ENCODE measurements around the gene PRDM11. TPM values are rescaled to one million over a fixed set of nuclear protein-coding genes. Genes with fewer than 3 reads are reported as not detected.
"Not testable (repeated sequence)": the region's sequence is repeated elsewhere in the genome, so short reads cannot be mapped to it uniquely, and the experiment has no call there.

PRDM11 gene
- total and polyA plus RNA-seq, 3 experiments from 2014 or later = 3.1 to 7.7 (median 5.6) TPM

GRCh38 chr11:45243967-45244366 lies 97.5 kb downstream of the PRDM11 start:
- Histone ChIP-seq H3K27me3 (ENCODE audit: insufficient read depth, low read length, poor library complexity, severe bottlenecking) (no peaks in the 10 kb centered on the region), H3K9me3 (ENCODE audit: low read length) (no peaks in the 10 kb centered on the region), H3K27ac (ENCODE audit: low read depth, low read length) (no peak overlapping the region), H3K4me3 (ENCODE audit: low read length) (no peak overlapping the region), H3K4me1 (ENCODE audit: insufficient read depth, low read length) (no peaks in the 10 kb centered on the region), H3K36me3 (ENCODE audit: insufficient read depth, low read length) (no peaks in the 10 kb centered on the region)
- no peaks in the 10 kb centered on the region for H3K4me1 Mint-ChIP-seq
- H3K4me3 Mint-ChIP-seq = no peak overlapping the region
- CTCF ChIA-PET = interaction anchor here (1.4 to 1.7 kb wide), 2 partner anchors 10 to 16 kb away, joined by 4 read pairs; no protein-coding TSS in a partner anchor
- no peak overlapping the region for H3K27ac Mint-ChIP-seq
- no peak for DNase-seq
- H3K36me3 Mint-ChIP-seq = no peaks in the 10 kb centered on the region
- H3K9me3 Mint-ChIP-seq = peaks cover 0 to 8% (median 2%) of the 10 kb centered on the region in 5 donors
- POLR2A ChIA-PET = no interaction called here
- peaks cover 5 to 24% of the 10 kb centered on the region in 2 donors for H3K27me3 Mint-ChIP-seq

GRCh38 chr11:45245218-45246045 lies 99.0 kb downstream of the PRDM11 start:
- no peaks in the 10 kb centered on the region for H3K9me3 Mint-ChIP-seq
- no peak overlapping the region for H3K4me3 Mint-ChIP-seq
- no peaks in the 10 kb centered on the region for H3K4me1 Mint-ChIP-seq
- no peak for DNase-seq
- POLR2A ChIA-PET = no interaction called here
- peaks cover 5 to 26% of the 10 kb centered on the region in 2 donors for H3K27me3 Mint-ChIP-seq
- Histone ChIP-seq H3K4me3 (ENCODE audit: low read length) (no peak overlapping the region), H3K36me3 (ENCODE audit: insufficient read depth, low read length) (no peaks in the 10 kb centered on the region), H3K4me1 (ENCODE audit: insufficient read depth, low read length) (no peaks in the 10 kb centered on the region), H3K9me3 (ENCODE audit: low read length) (no peaks in the 10 kb centered on the region), H3K27ac (ENCODE audit: low read depth, low read length) (no peak overlapping the region), H3K27me3 (ENCODE audit: insufficient read depth, low read length, poor library complexity, severe bottlenecking) (no peaks in the 10 kb centered on the region)
- no peak overlapping the region for H3K27ac Mint-ChIP-seq
- CTCF ChIA-PET = interaction anchor here (0.8 to 1.4 kb wide), 3 partner anchors 10 to 46 kb away, joined by 3 to 6 read pairs (median 3); no protein-coding TSS in a partner anchor
- no peaks in the 10 kb centered on the region for H3K36me3 Mint-ChIP-seq

- Histone ChIP-seq H3K36me3 (ENCODE audit: insufficient read depth, low read length) (no peaks in the 10 kb centered on the region), H3K4me1 (ENCODE audit: insufficient read depth, low read length) (no peaks in the 10 kb centered on the region), H3K27me3 (ENCODE audit: insufficient read depth, low read length, poor library complexity, severe bottlenecking) (no peaks in the 10 kb centered on the region), H3K9me3 (ENCODE audit: low read length) (no peaks in the 10 kb centered on the region), H3K27ac (ENCODE audit: low read depth, low read length) (no peak overlapping the region), H3K4me3 (ENCODE audit: low read length) (no peak overlapping the region)
- Mint-ChIP-seq H3K27ac (no peak overlapping the region), H3K27me3 (peaks cover 7 to 31% of the 10 kb centered on the region in 2 donors), H3K36me3 (no peaks in the 10 kb centered on the region), H3K4me3 (no peak overlapping the region), H3K4me1 (no peaks in the 10 kb centered on the region), H3K9me3 (no peaks in the 10 kb centered on the region)
- ChIA-PET POLR2A (no interaction called here), CTCF (interaction anchor here (1.4 kb wide), 1 partner anchor 10 kb away, joined by 6 read pairs; no protein-coding TSS in a partner anchor)
- no peak for DNase-seq
Measured at GRCh38 chr11:45246241-45246640, 99.8 kb downstream of the PRDM11 start.

GRCh38 chr11:45247433-45247832 lies 101.0 kb downstream of the PRDM11 start:
- H3K27me3 ChIP-seq (ENCODE audit: insufficient read depth, low read length, poor library complexity, severe bottlenecking) = no peaks in the 10 kb centered on the region
- CTCF ChIA-PET = interaction anchor here (0.9 kb wide), 1 partner anchor 14 kb away, joined by 3 read pairs; no protein-coding TSS in a partner anchor
- Mint-ChIP-seq H3K9me3 (no peaks in the 10 kb centered on the region), H3K36me3 (no peaks in the 10 kb centered on the region), H3K27me3 (peaks cover 7 to 37% of the 10 kb centered on the region in 2 donors), H3K4me3 (no peak overlapping the region), H3K4me1 (no peaks in the 10 kb centered on the region), H3K27ac (no peak overlapping the region)
- H3K4me3 ChIP-seq (ENCODE audit: low read length) = no peak overlapping the region
- H3K4me1 ChIP-seq (ENCODE audit: insufficient read depth, low read length) = no peaks in the 10 kb centered on the region
- DNase-seq = no peak
- H3K9me3 ChIP-seq (ENCODE audit: low read length) = no peaks in the 10 kb centered on the region
- no peak overlapping the region for H3K27ac ChIP-seq (ENCODE audit: low read depth, low read length)
- POLR2A ChIA-PET = no interaction called here
- H3K36me3 ChIP-seq (ENCODE audit: insufficient read depth, low read length) = no peaks in the 10 kb centered on the region

- ChIA-PET CTCF (no interaction called here), POLR2A (no interaction called here)
- Histone ChIP-seq H3K27me3 (ENCODE audit: insufficient read depth, low read length, poor library complexity, severe bottlenecking) (no peaks in the 10 kb centered on the region), H3K4me1 (ENCODE audit: insufficient read depth, low read length) (no peaks in the 10 kb centered on the region), H3K9me3 (ENCODE audit: low read length) (no peaks in the 10 kb centered on the region), H3K4me3 (ENCODE audit: low read length) (no peak overlapping the region), H3K27ac (ENCODE audit: low read depth, low read length) (no peak overlapping the region), H3K36me3 (ENCODE audit: insufficient read depth, low read length) (no peaks in the 10 kb centered on the region)
- no peaks in the 10 kb centered on the region for H3K36me3 Mint-ChIP-seq
- no peak for DNase-seq
- H3K27ac Mint-ChIP-seq = no peak overlapping the region
- no peaks in the 10 kb centered on the region for H3K4me1 Mint-ChIP-seq
- H3K27me3 Mint-ChIP-seq = peaks cover 9 to 37% of the 10 kb centered on the region in 2 donors
- H3K4me3 Mint-ChIP-seq = no peak overlapping the region
- H3K9me3 Mint-ChIP-seq = no peaks in the 10 kb centered on the region
Measured at GRCh38 chr11:45248501-45249011, 102.1 kb downstream of the PRDM11 start.

GRCh38 chr11:45249372-45249771 lies 102.9 kb downstream of the PRDM11 start:
- H3K27me3 Mint-ChIP-seq = peaks cover 9 to 37% of the 10 kb centered on the region in 2 donors
- POLR2A ChIA-PET; H3K4me1 ChIP-seq (ENCODE audit: insufficient read depth, low read length); H3K4me3 Mint-ChIP-seq; H3K9me3 Mint-ChIP-seq; H3K27ac ChIP-seq (ENCODE audit: low read depth, low read length); H3K4me3 ChIP-seq (ENCODE audit: low read length); DNase-seq; CTCF ChIA-PET; H3K36me3 Mint-ChIP-seq; H3K36me3 ChIP-seq (ENCODE audit: insufficient read depth, low read length); H3K9me3 ChIP-seq (ENCODE audit: low read length); H3K27ac Mint-ChIP-seq; H3K4me1 Mint-ChIP-seq; H3K27me3 ChIP-seq (ENCODE audit: insufficient read depth, low read length, poor library complexity, severe bottlenecking): not testable (repeated sequence)

GRCh38 chr11:45250035-45250718 lies 103.7 kb downstream of the PRDM11 start:
- no peaks in the 10 kb centered on the region for H3K4me1 ChIP-seq (ENCODE audit: insufficient read depth, low read length)
- Mint-ChIP-seq H3K27ac (peak overlapping the region in 1 of 8 donors; percentile 17), H3K27me3 (peaks cover 10 to 36% of the 10 kb centered on the region in 2 donors), H3K4me1 (no peaks in the 10 kb centered on the region), H3K36me3 (no peaks in the 10 kb centered on the region), H3K9me3 (no peaks in the 10 kb centered on the region), H3K4me3 (no peak overlapping the region)
- ChIA-PET CTCF (interaction anchor here (1.7 kb wide), 1 partner anchor 17 kb away, joined by 7 read pairs; no protein-coding TSS in a partner anchor), POLR2A (no interaction called here)
- H3K27me3 ChIP-seq (ENCODE audit: insufficient read depth, low read length, poor library complexity, severe bottlenecking) = no peaks in the 10 kb centered on the region
- no peaks in the 10 kb centered on the region for H3K36me3 ChIP-seq (ENCODE audit: insufficient read depth, low read length)
- no peak for DNase-seq
- no peaks in the 10 kb centered on the region for H3K9me3 ChIP-seq (ENCODE audit: low read length)
- no peak overlapping the region for H3K4me3 ChIP-seq (ENCODE audit: low read length)
- no peak overlapping the region for H3K27ac ChIP-seq (ENCODE audit: low read depth, low read length)
